Muscle of leg (tissue), 11 donors: ENCODE measurements around the gene ZNF80. TPM values are rescaled to one million over a fixed set of nuclear protein-coding genes. Genes with fewer than 3 reads are reported as not detected.
"Not testable (repeated sequence)": the region's sequence is repeated elsewhere in the genome, so short reads cannot be mapped to it uniquely, and the experiment has no call there.

ENCODE experiments used
- DNase-seq: peaks from one replicate; pipeline ENCODE4 v3.0.0; 2013
- H3K27ac ChIP-seq: one replicate; pipeline ENCODE4 v1.5.1; 2013; ENCODE audit warnings: mild to moderate bottlenecking, low read length, control low read depth
- H3K27me3 ChIP-seq: one replicate; pipeline ENCODE4 v1.6.1; 2013; ENCODE audit warnings: low read length; ENCODE audit not compliant: control insufficient read depth, insufficient read depth
- H3K36me3 ChIP-seq: one replicate; pipeline ENCODE4 v1.6.1; 2013; ENCODE audit warnings: low read length; ENCODE audit not compliant: control insufficient read depth, insufficient read depth
- H3K4me1 ChIP-seq: one replicate; pipeline ENCODE4 v1.6.1; 2013; ENCODE audit warnings: low read length; ENCODE audit not compliant: control insufficient read depth, insufficient read depth
- H3K4me3 ChIP-seq: one replicate; pipeline ENCODE4 v1.5.1; 2013; ENCODE audit warnings: low read length, control low read depth
- H3K9me3 ChIP-seq: replicated peaks from 2 replicates; pipeline ENCODE4 v1.6.1; 2013; ENCODE audit warnings: low read depth, low read length; ENCODE audit not compliant: control insufficient read depth
- WGBS: methylation state at CpG from one replicate; pipeline ENCODE4 v1.1.5; 2013; ENCODE audit warnings: missing lambda C conversion rate; ENCODE audit not compliant: insufficient coverage; 5-methylcytosine and 5-hydroxymethylcytosine counted together
- polyA plus RNA-seq, 8 donors: library from polyadenylated mRNA; unstranded; fragments of 120-200 nt; gene quantifications; one replicate each; pipeline versions ENCODE4 v1.2.1 to v1.2.3, GENCODE V29; 2013; ENCODE audit warnings: inconsistent platforms in 1 of 8, low replicate concordance in 1 of 8; ENCODE audit not compliant: insufficient read length in 8 of 8, insufficient read depth in 1 of 8
- total RNA-seq: library from RNA; stranded (reverse); fragments of 120-200 nt; gene quantifications from one replicate; pipeline ENCODE4 v1.2.4, GENCODE V29; 2013

ZNF80 gene
- total and polyA plus RNA-seq, 9 donors = 0.04 to 0.08 (median 0.05) TPM; not detected in 6

- H3K4me3 ChIP-seq = no peak overlapping the region
- H3K27ac ChIP-seq = no peak overlapping the region
- no peak for DNase-seq
- H3K9me3 ChIP-seq = no peaks in the 10 kb centered on the region
- H3K27me3 ChIP-seq = no peaks in the 10 kb centered on the region
- WGBS = 75% methylated on average over 1 of the region's 1 CpG
- no peaks in the 10 kb centered on the region for H3K36me3 ChIP-seq
- H3K4me1 ChIP-seq = no peaks in the 10 kb centered on the region
These were observed 16.1 kb upstream of the ZNF80 start for GRCh38 chr3:114253505-114253904.

DNA sequence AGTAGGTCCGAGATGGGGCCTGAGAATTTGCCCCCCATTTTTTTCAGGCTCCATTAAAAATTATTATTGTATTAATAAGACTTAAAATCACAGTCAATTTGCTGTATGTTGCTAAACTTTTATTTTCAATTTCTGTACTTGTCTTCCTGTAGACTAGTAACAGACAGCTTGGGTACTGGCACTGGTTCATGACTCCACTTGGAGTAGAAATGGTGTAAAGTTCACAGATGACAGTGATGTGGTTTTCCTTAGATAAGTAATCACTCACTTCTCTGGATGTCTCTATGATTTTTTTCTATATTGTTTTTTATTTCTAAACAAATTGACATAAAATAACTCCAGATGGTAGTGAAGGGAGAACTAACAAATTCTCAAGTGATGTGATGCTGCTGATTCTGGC, 15.6 kb upstream of the ZNF80 start:
- no peaks in the 10 kb centered on the region for H3K9me3 ChIP-seq
- H3K36me3 ChIP-seq = no peaks in the 10 kb centered on the region
- no peaks in the 10 kb centered on the region for H3K27me3 ChIP-seq
- H3K27ac ChIP-seq = no peak overlapping the region
- no peak overlapping the region for H3K4me3 ChIP-seq
- H3K4me1 ChIP-seq = no peaks in the 10 kb centered on the region
- WGBS = no CpG with 5 or more reads among the region's 1 CpG
- DNase-seq = no peak

DNA sequence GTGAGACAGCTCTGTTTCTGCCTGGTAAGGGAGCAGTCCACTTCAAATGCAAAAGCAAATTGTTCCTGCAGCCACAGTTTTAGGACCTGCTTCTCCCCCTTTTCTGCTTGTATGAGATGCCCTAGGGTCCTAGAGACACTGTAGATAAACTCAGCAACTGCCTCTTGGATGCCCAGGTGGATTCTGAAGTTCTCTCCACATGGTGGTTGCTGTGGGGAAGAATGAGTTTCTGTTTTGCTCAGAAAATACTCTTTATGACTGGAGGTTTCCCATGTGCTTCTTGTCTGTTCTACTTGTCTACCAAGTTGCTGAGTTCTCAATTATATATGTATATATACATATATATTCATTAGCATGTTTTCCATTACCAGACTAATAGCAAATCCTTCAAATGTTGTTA, 5.6 kb upstream of the ZNF80 start:
- no peak for DNase-seq
- Histone ChIP-seq H3K4me1 (no peaks in the 10 kb centered on the region), H3K36me3 (no peaks in the 10 kb centered on the region), H3K9me3 (peaks cover 5% of the 10 kb centered on the region), H3K4me3 (no peak overlapping the region), H3K27me3 (no peaks in the 10 kb centered on the region), H3K27ac (no peak overlapping the region)

- no peak overlapping the region for H3K4me3 ChIP-seq
- H3K36me3 ChIP-seq = no peaks in the 10 kb centered on the region
- H3K27me3 ChIP-seq = no peaks in the 10 kb centered on the region
- 60% methylated on average over 2 of the region's 2 CpGs for WGBS
- H3K4me1 ChIP-seq = no peaks in the 10 kb centered on the region
- H3K27ac ChIP-seq = no peak overlapping the region
- DNase-seq = no peak
- H3K9me3 ChIP-seq = peaks cover 5% of the 10 kb centered on the region
These were observed 3.9 kb upstream of the ZNF80 start for GRCh38 chr3:114241262-114241661.

- 99% methylated on average over 13 of the region's 34 CpGs for WGBS
These were observed 888 bp upstream of the ZNF80 start for GRCh38 chr3:114238146-114238785.

GRCh38 chr3:114235431-114235830, 1.9 kb downstream of the ZNF80 start:
- Histone ChIP-seq H3K4me3 (no peak overlapping the region), H3K4me1 (no peaks in the 10 kb centered on the region), H3K9me3 (no peaks in the 10 kb centered on the region), H3K36me3 (no peaks in the 10 kb centered on the region), H3K27me3 (no peaks in the 10 kb centered on the region), H3K27ac (no peak overlapping the region)
- no peak for DNase-seq
- no CpG with 5 or more reads among the region's 3 CpGs for WGBS

More at GRCh38 chr3:114238146-114238785, 888 bp upstream of the ZNF80 start:
- H3K4me3 ChIP-seq, H3K9me3 ChIP-seq, H3K27ac ChIP-seq, DNase-seq, H3K4me1 ChIP-seq, H3K27me3 ChIP-seq, H3K36me3 ChIP-seq: not testable (repeated sequence)

- Histone ChIP-seq H3K27ac (no peak overlapping the region), H3K27me3 (no peaks in the 10 kb centered on the region), H3K4me1 (no peaks in the 10 kb centered on the region), H3K4me3 (no peak overlapping the region), H3K36me3 (no peaks in the 10 kb centered on the region), H3K9me3 (no peaks in the 10 kb centered on the region)
- DNase-seq = no peak
- WGBS = no CpG with 5 or more reads among the region's 3 CpGs
These were observed 2.6 kb downstream of the ZNF80 start for GRCh38 chr3:114234745-114235144.

DNA sequence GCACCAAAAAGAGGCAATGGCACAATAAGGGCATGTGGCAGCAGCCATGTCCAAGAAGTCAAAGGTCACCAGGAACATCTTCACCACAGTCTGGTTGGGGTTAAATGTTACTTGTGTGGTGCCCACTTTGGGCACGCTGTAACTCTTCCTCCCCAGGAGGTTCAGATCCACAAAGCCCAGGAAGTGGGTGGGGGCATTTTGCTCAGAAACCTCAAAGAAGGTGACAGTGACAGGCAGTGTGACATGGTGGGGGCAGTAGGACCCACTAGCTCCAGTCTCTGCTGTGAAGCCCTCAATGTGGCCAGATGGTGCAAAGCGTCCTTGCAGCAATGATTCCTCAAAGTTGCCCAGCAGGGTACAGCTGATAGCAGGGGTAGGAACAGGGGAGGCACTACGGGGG, 5.8 kb downstream of the ZNF80 start:
- no peaks in the 10 kb centered on the region for H3K9me3 ChIP-seq
- H3K4me3 ChIP-seq = no peak overlapping the region
- no peaks in the 10 kb centered on the region for H3K4me1 ChIP-seq
- no peak overlapping the region for H3K27ac ChIP-seq
- H3K27me3 ChIP-seq = no peaks in the 10 kb centered on the region
- 71% methylated on average over 2 of the region's 3 CpGs for WGBS
- no peaks in the 10 kb centered on the region for H3K36me3 ChIP-seq
- no peak for DNase-seq

GRCh38 chr3:114227076-114227475, 10.3 kb downstream of the ZNF80 start:
- no peaks in the 10 kb centered on the region for H3K4me1 ChIP-seq
- H3K36me3 ChIP-seq = no peaks in the 10 kb centered on the region
- DNase-seq = no peak
- no peaks in the 10 kb centered on the region for H3K27me3 ChIP-seq
- no peak overlapping the region for H3K27ac ChIP-seq
- H3K4me3 ChIP-seq = no peak overlapping the region
- WGBS = 100% methylated on average over 1 of the region's 1 CpG
- peaks cover 9% of the 10 kb centered on the region for H3K9me3 ChIP-seq

- no peak for DNase-seq
- Histone ChIP-seq H3K36me3 (no peaks in the 10 kb centered on the region), H3K4me3 (no peak overlapping the region), H3K27me3 (no peaks in the 10 kb centered on the region), H3K27ac (no peak overlapping the region), H3K4me1 (no peaks in the 10 kb centered on the region), H3K9me3 (peaks cover 9% of the 10 kb centered on the region)
- 84% methylated on average over 2 of the region's 2 CpGs for WGBS
These were observed 11.1 kb downstream of the ZNF80 start for GRCh38 chr3:114226313-114226712.

- no peaks in the 10 kb centered on the region for H3K36me3 ChIP-seq
- peaks cover 9% of the 10 kb centered on the region for H3K9me3 ChIP-seq
- DNase-seq = peak; percentile 15
These were observed 14.2 kb downstream of the ZNF80 start for GRCh38 chr3:114223143-114223542.

More at GRCh38 chr3:114223143-114223542, 14.2 kb downstream of the ZNF80 start:
- WGBS = no CpG with 5 or more reads among the region's 3 CpGs
- H3K4me1 ChIP-seq = no peaks in the 10 kb centered on the region
- no peaks in the 10 kb centered on the region for H3K27me3 ChIP-seq
- no peak overlapping the region for H3K27ac ChIP-seq
- no peak overlapping the region for H3K4me3 ChIP-seq
